GM18870 (cell line): ENCODE measurements around the gene IRF5.
"Not testable (repeated sequence)": the region's sequence is repeated elsewhere in the genome, so short reads cannot be mapped to it uniquely, and the experiment has no call there.

Experiments used
- ATAC-seq: cut with Tn5 transposase; IDR thresholded peaks from one replicate; pipeline ENCODE4 v1.9.1; 2021; ENCODE audit warnings: moderate library complexity; ENCODE audit not compliant: unreplicated experiment

The IRF5 gene

GRCh38 chr7:128906001-128906765 is 31.5 kb upstream of the IRF5 start:
- no peak for ATAC-seq

- no peak for ATAC-seq
Measured at GRCh38 chr7:128906766-128907559, 30.8 kb upstream of the IRF5 start.

- ATAC-seq, result no peak
Measured at GRCh38 chr7:128908750-128909624, 28.7 kb upstream of the IRF5 start.

GRCh38 chr7:128909625-128910568 is 27.8 kb upstream of the IRF5 start:
- no peak for ATAC-seq

GRCh38 chr7:128910569-128910945 is 27.2 kb upstream of the IRF5 start, which contains the start of gene KCP:
KCP (minus strand) TSS chr7:128910709; CDS start chr7:128910676, 33 bp downstream.
- no peak for ATAC-seq

GRCh38 chr7:128911423-128912031 is 26.2 kb upstream of the IRF5 start:
- no peak for ATAC-seq

GRCh38 chr7:128912281-128912680 is 25.4 kb upstream of the IRF5 start:
- no peak for ATAC-seq

- ATAC-seq, result not testable (repeated sequence)
Measured at GRCh38 chr7:128912709-128913495, 24.8 kb upstream of the IRF5 start.

GRCh38 chr7:128913870-128914565 is 23.7 kb upstream of the IRF5 start:
- ATAC-seq, result no peak

GRCh38 chr7:128914566-128915151 is 23.1 kb upstream of the IRF5 start:
- ATAC-seq, result no peak

GRCh38 chr7:128915271-128915819 is 22.4 kb upstream of the IRF5 start:
- ATAC-seq, result no peak

GRCh38 chr7:128915841-128916642 is 21.7 kb upstream of the IRF5 start:
- no peak for ATAC-seq

GRCh38 chr7:128916643-128916915 is 21.1 kb upstream of the IRF5 start:
- no peak for ATAC-seq

- no peak for ATAC-seq
Measured at GRCh38 chr7:128917122-128917521, 20.6 kb upstream of the IRF5 start.

- ATAC-seq, result no peak
Measured at GRCh38 chr7:128918016-128918665, 19.6 kb upstream of the IRF5 start.

GRCh38 chr7:128919241-128919640 is 18.5 kb upstream of the IRF5 start:
- no peak for ATAC-seq
